Inferior parietal cortex (tissue), 1 donor: ENCODE data around the gene KRTAP6-3.

Experiments
- DNase-seq: peaks from one replicate; pipeline ENCODE4 v3.0.0-alpha.2; 2016; ENCODE audit errors: extremely low spot score

The KRTAP6-3 gene

DNA sequence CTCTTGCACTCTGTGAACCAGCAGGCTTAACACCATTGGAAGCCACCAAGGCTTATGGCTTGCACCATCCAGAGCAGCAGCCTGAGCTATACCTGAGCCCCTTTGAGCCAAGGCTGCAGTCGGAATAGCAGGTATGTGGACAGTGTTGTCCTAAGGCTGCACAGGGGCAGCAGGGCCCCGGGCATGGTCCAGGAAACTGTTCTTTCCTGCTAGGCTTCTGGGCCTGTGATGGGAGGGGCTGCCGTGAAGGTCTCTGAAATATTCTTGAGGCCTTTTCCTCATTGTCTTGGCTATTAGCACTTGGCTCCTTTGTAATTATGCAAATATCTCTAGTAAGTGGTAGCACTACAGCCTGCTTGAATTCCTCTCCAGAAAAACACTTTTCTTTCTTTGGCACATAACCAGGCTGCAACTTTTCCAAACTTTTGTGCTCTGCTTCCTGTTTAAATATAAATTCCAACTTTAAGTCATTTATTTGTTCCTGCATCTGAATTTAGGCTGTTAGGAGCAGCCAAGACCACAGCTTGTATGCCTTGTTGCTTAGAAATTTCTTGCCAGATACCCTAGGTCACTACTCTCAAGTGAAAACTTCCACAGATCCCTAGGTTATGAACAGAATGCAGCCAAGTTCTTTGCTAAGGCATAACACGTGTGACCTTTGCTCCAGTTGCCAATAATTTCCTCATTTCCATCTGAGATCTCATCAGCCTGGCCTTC, 33.4 kb downstream of the KRTAP6-3 start:
- no peak for DNase-seq

DNA sequence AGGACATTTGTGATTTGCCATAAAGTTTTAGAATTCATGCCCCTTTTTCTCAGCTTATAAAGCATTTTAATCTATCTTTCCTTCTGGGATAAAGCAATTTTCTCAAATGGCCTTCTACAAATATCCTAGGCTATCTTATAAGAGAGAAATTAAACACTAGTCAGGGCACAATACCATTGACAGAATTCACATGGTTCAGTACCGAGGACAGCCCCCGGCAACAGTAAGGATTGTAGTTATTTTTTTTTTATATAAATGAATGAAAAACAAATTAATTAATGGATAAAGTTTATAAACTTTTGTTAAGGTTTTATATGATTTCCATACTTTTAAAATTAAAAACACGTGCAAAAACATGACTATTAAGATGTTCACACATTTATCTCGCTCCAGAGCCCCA, 35.9 kb downstream of the KRTAP6-3 start:
- no peak for DNase-seq

DNA sequence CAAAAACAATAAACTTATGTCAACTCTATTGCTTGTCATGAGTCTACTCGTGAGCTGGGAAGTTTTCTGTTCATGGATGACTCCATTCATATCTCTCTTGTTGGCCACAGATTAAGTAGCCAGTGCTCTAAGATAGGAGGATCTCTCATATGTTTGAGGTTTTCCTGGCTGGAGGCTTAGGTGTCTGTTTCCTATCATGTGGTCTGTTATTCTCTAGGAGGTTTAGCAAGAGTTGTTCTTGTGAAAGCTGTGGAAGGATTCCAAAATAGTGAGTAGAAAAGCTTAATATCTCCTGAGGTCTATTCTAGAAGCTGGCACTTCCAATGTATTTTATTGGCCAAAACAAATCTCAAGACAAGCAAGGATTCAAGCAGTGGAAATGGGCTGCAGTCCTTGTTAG, 37.0 kb downstream of the KRTAP6-3 start:
- no peak for DNase-seq

DNA sequence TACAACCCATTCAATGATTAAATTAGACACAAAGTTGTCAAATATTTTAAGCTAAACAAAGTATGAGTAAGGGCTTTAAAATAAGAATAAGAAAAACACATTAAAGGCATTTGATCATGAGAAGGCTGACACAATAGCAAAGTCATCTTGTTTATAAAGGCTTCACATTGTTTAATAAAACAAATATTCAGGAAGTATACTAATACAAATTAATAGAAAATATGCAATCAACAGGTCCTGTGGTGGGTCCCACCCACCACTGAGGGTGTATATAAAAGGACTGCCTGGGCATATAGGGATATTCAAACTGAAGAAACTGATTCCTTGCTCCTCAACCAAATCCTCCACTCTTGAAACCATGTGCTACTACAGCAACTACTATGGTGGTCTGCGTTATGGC, 42.7 kb downstream of the KRTAP6-3 start, which contains the start of gene KRTAP20-2:
Gene KRTAP20-2, plus strand, starts transcription at position 301 of the 400 bp plus-strand sequence. Its CDS starts 58 bp downstream, at position 359.
- no peak for DNase-seq

- no peak for DNase-seq
Observed at GRCh38 chr21:30638686-30639085, 46.4 kb downstream of the KRTAP6-3 start.

DNA sequence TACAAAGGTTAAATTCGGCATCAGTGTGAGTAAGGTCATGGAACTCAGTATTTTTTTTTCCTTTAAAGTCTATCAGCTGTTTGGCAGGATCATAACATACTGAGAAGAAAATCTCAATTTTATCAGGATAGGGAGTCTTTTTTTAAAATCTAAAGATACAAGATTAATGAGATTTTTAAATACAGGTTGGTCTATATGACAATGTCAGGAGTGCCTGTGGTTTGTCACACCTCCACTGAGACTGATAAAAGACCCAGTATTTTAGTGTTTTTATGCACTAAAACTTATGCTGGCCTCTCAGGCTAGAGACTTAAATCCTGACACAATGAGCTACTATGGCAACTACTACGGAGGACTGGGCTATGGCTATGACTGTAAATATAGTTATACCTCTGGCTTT, 50.3 kb downstream of the KRTAP6-3 start, which contains the start of gene KRTAP20-3:
Gene KRTAP20-3, plus strand, starts transcription at position 301 of the 400 bp plus-strand sequence.
- DNase-seq, result no peak
